ENCODE measurements around the gene PACSIN1. TPM values are rescaled to one million over a fixed set of nuclear protein-coding genes. Genes with fewer than 3 reads are reported as not detected.
A peak's percentile ranks its signal among the peaks of the same experiment; 100 is the strongest.
"Not testable (repeated sequence)": the region's sequence is repeated elsewhere in the genome, so short reads cannot be mapped to it uniquely, and the experiment has no call there.

PACSIN1 gene
- polyA plus RNA-seq, 1 donor (not counting 4 experiments of a cell fraction or from before 2014, with no cell fraction given) = not detected

DNA sequence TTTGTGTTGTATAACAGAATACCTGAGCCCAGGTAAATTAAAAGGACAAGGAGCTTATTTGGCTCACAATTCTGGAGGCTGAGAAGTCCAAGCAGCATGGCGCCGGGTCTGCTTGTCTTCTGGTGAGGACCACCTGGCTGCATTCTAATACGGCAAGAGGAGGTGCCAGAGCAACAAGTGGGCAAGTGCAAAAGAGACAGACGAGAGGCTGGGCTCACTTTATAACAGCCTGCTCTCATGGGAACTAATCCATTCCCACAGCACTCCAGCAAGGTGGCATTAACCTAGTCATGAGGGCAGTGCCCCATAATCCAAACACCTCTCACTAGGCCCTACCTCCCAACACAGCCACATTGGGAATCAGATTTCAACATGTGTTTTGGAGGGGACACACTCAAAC is 12.9 kb downstream of the PACSIN1 start:
- no peak overlapping the region for H3K4me2 ChIP-seq (ENCODE audit: control insufficient read depth, extremely low read depth, insufficient read depth, low read depth, low read length)
- no peak overlapping the region for H3K27ac ChIP-seq (ENCODE audit: control insufficient read depth, insufficient read depth, low read length)
- H3K27me3 ChIP-seq (ENCODE audit: control insufficient read depth, extremely low read depth, insufficient read depth, low read length) = no peaks in the 10 kb centered on the region
- H4K20me1 ChIP-seq (ENCODE audit: control insufficient read depth, extremely low read depth, insufficient read depth, low read length) = no peaks in the 10 kb centered on the region
- H3K9me1 ChIP-seq (ENCODE audit: control insufficient read depth, extremely low read depth, insufficient read depth, low read length) = no peaks in the 10 kb centered on the region
- no peaks in the 10 kb centered on the region for H3K36me3 ChIP-seq (ENCODE audit: control insufficient read depth in 2 of 2, extremely low read depth in 1 of 2, insufficient read depth in 2 of 2, low read length in 2 of 2)
- no peak overlapping the region for H3K9ac ChIP-seq (ENCODE audit: control insufficient read depth, extremely low read depth, insufficient read depth, low read length)
- H2AFZ ChIP-seq (ENCODE audit: control insufficient read depth, low read length) = no peak overlapping the region
- H3K4me3 ChIP-seq (ENCODE audit: control insufficient read depth in 2 of 3, extremely low read depth in 1 of 3, insufficient read depth in 2 of 3, low read depth in 1 of 3, low read length in 3 of 3) = no peak overlapping the region
- no peaks in the 10 kb centered on the region for H3K4me1 ChIP-seq (ENCODE audit: control insufficient read depth, extremely low read depth, insufficient read depth, low read length)
- no peaks in the 10 kb centered on the region for H3K9me3 ChIP-seq (ENCODE audit: control insufficient read depth, low read depth, low read length)
- TF ChIP-seq EZH2 (IDR thresholded peaks at IDR 0.05; ENCODE audit: low read length) = no peak
- TF ChIP-seq, protein P1, sequence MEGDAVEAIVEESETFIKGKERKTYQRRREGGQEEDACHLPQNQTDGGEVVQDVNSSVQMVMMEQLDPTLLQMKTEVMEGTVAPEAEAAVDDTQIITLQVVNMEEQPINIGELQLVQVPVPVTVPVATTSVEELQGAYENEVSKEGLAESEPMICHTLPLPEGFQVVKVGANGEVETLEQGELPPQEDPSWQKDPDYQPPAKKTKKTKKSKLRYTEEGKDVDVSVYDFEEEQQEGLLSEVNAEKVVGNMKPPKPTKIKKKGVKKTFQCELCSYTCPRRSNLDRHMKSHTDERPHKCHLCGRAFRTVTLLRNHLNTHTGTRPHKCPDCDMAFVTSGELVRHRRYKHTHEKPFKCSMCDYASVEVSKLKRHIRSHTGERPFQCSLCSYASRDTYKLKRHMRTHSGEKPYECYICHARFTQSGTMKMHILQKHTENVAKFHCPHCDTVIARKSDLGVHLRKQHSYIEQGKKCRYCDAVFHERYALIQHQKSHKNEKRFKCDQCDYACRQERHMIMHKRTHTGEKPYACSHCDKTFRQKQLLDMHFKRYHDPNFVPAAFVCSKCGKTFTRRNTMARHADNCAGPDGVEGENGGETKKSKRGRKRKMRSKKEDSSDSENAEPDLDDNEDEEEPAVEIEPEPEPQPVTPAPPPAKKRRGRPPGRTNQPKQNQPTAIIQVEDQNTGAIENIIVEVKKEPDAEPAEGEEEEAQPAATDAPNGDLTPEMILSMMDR (optimal IDR thresholded peaks at IDR 0.05 in 1 of 3, IDR thresholded peaks at IDR 0.05 in 1 of 3, conservative IDR thresholded peaks at IDR 0.05 in 1 of 3; ENCODE audit: extremely low read depth in 1 of 3, insufficient read depth in 2 of 3, low read length in 3 of 3) = no peak
- DNase-seq (ENCODE audit: low read depth, low spot score) (no peak), FAIRE-seq (no peak)
- H3K79me2 ChIP-seq (ENCODE audit: control insufficient read depth, insufficient read depth, low read length) = no peaks in the 10 kb centered on the region
- dilution Hi-C loops (cut with MboI; ENCODE audit: extremely low pct_ligation_motif_present, low sequenced_read_pairs) = no loop called here

DNA sequence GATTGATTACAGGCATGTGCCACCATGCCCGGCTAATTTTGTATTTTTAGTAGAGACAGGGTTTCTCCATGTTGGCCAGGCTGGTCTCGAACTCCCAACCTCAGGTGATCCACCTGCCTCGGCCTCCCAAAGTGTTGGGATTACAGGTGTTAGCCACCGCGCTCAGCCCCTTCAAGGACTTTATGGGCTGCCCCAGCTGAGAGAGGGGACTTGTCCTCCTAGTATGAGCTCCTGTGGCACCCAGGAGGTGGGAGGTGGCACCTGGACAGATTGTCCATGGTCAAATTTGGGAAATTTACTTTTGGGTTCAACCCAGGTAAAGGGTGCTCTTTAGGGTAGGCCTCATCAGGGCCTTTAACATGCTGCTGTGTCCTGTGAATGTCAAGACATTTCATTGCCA is 17.9 kb downstream of the PACSIN1 start:
- dilution Hi-C loops (cut with MboI; ENCODE audit: extremely low pct_ligation_motif_present, low sequenced_read_pairs); H3K4me3 ChIP-seq (ENCODE audit: control insufficient read depth in 2 of 3, extremely low read depth in 1 of 3, insufficient read depth in 2 of 3, low read depth in 1 of 3, low read length in 3 of 3); H3K9ac ChIP-seq (ENCODE audit: control insufficient read depth, extremely low read depth, insufficient read depth, low read length); H3K9me1 ChIP-seq (ENCODE audit: control insufficient read depth, extremely low read depth, insufficient read depth, low read length); H3K79me2 ChIP-seq (ENCODE audit: control insufficient read depth, insufficient read depth, low read length); FAIRE-seq; H3K27ac ChIP-seq (ENCODE audit: control insufficient read depth, insufficient read depth, low read length); H3K36me3 ChIP-seq (ENCODE audit: control insufficient read depth in 2 of 2, extremely low read depth in 1 of 2, insufficient read depth in 2 of 2, low read length in 2 of 2); H3K27me3 ChIP-seq (ENCODE audit: control insufficient read depth, extremely low read depth, insufficient read depth, low read length); H4K20me1 ChIP-seq (ENCODE audit: control insufficient read depth, extremely low read depth, insufficient read depth, low read length); H3K4me2 ChIP-seq (ENCODE audit: control insufficient read depth, extremely low read depth, insufficient read depth, low read depth, low read length); DNase-seq (ENCODE audit: low read depth, low spot score); H3K9me3 ChIP-seq (ENCODE audit: control insufficient read depth, low read depth, low read length); H2AFZ ChIP-seq (ENCODE audit: control insufficient read depth, low read length): not testable (repeated sequence)
- peaks cover 20% of the 10 kb centered on the region for H3K4me1 ChIP-seq (ENCODE audit: control insufficient read depth, extremely low read depth, insufficient read depth, low read length)

DNA sequence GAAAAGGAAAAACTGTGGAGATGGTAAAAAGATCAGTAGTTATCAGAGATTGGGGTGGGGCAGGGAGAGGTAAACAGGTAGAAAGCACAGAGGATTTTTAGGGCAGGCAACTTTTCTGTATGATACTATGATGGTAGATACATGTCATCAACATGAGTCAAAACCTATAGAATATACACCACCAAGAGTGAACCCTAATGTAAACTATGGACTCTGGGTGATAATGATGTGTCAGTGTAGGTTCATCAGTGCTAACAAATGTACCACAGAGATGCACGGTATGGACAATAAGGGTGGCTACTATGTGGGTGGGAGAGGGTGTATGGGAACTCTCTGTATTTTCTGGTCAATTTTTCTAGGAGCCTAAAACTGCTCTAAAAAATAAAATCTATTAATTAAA is 18.5 kb downstream of the PACSIN1 start:
- H3K79me2 ChIP-seq (ENCODE audit: control insufficient read depth, insufficient read depth, low read length) = no peaks in the 10 kb centered on the region
- no peaks in the 10 kb centered on the region for H3K9me3 ChIP-seq (ENCODE audit: control insufficient read depth, low read depth, low read length)
- no peaks in the 10 kb centered on the region for H3K27me3 ChIP-seq (ENCODE audit: control insufficient read depth, extremely low read depth, insufficient read depth, low read length)
- H3K4me3 ChIP-seq (ENCODE audit: control insufficient read depth in 2 of 3, extremely low read depth in 1 of 3, insufficient read depth in 2 of 3, low read depth in 1 of 3, low read length in 3 of 3) = no peak overlapping the region
- peak overlapping the region; percentile 24 for H3K27ac ChIP-seq (ENCODE audit: control insufficient read depth, insufficient read depth, low read length)
- H3K4me2 ChIP-seq (ENCODE audit: control insufficient read depth, extremely low read depth, insufficient read depth, low read depth, low read length) = no peak overlapping the region
- no peak overlapping the region for H2AFZ ChIP-seq (ENCODE audit: control insufficient read depth, low read length)
- no peaks in the 10 kb centered on the region for H3K9me1 ChIP-seq (ENCODE audit: control insufficient read depth, extremely low read depth, insufficient read depth, low read length)
- no peak for DNase-seq (ENCODE audit: low read depth, low spot score)
- TF ChIP-seq, protein P1 (optimal IDR thresholded peaks at IDR 0.05 in 1 of 3, IDR thresholded peaks at IDR 0.05 in 1 of 3, conservative IDR thresholded peaks at IDR 0.05 in 1 of 3; ENCODE audit: extremely low read depth in 1 of 3, insufficient read depth in 2 of 3, low read length in 3 of 3) = no peak
- TF ChIP-seq EZH2 (IDR thresholded peaks at IDR 0.05; ENCODE audit: low read length) = no peak
- peak; percentile 46 for FAIRE-seq
- no peak overlapping the region for H3K9ac ChIP-seq (ENCODE audit: control insufficient read depth, extremely low read depth, insufficient read depth, low read length)
- no peaks in the 10 kb centered on the region for H4K20me1 ChIP-seq (ENCODE audit: control insufficient read depth, extremely low read depth, insufficient read depth, low read length)
- no peaks in the 10 kb centered on the region for H3K36me3 ChIP-seq (ENCODE audit: control insufficient read depth in 2 of 2, extremely low read depth in 1 of 2, insufficient read depth in 2 of 2, low read length in 2 of 2)
- peaks cover 20% of the 10 kb centered on the region for H3K4me1 ChIP-seq (ENCODE audit: control insufficient read depth, extremely low read depth, insufficient read depth, low read length)
- dilution Hi-C loops (cut with MboI; ENCODE audit: extremely low pct_ligation_motif_present, low sequenced_read_pairs) = no loop called here

All from keratinocyte (primary cell).